ENCODE data around the gene ADAM8.
A peak's percentile ranks its signal among the peaks of the same experiment; 100 is the strongest.

DNA sequence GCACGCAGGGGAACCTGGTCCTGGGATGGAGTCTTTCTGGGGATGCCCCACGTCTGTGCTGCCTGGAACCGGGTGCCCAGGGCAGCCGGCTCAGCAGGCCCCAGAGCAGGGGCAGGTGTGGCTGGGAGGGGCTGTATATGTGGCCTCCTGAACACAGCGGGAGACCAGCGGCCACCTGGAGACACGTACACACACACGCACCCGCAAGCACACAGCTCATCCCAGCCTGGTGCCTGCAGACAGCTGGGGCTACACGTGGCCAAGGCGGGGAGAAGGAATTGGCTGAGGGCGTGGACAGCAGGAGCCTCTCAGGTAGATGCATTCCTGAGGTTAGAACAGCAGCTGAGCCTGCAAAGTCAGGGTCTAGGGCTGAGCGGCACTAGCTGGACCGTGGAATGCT, 14.0 kb downstream of the ADAM8 start:
- no peak for TF ChIP-seq TAF1 (IDR thresholded peaks at IDR 0.05; ENCODE audit: low read depth, low read length)
- 0 out of 2 replicates have a peak, but pooled peaks have one; percentile 12 for TF ChIP-seq POLR2A (IDR thresholded peaks at IDR 0.05; ENCODE audit: low read depth, low read length)
- TF ChIP-seq POLR2AphosphoS5 (IDR thresholded peaks at IDR 0.05; ENCODE audit: low read depth, low read length): peak; percentile 14; the same call in 1 of the 2 replicates
